ENCODE measurements around the gene PRKN.
"Not testable (repeated sequence)": the region's sequence is repeated elsewhere in the genome, so short reads cannot be mapped to it uniquely, and the experiment has no call there.

The PRKN gene

GRCh38 chr6:162404951-162405350 lies 322.6 kb downstream of the PRKN start:
- no peaks in the 10 kb centered on the region for H3K36me3 ChIP-seq (ENCODE audit: insufficient read depth)
- H3K27me3 ChIP-seq (ENCODE audit: insufficient read depth, low read depth) = no peaks in the 10 kb centered on the region
- H2AFZ ChIP-seq (ENCODE audit: low read depth) = no peak overlapping the region
- H3K4me1 ChIP-seq (ENCODE audit: low read depth, poor library complexity, severe bottlenecking) = no peaks in the 10 kb centered on the region
- H3K4me2 ChIP-seq = no peak overlapping the region
- H3K4me3 ChIP-seq (IDR thresholded peaks at IDR 0.05; ENCODE audit: insufficient read depth, low read depth, low read length) = no peak overlapping the region
- TF ChIP-seq, protein P1, sequence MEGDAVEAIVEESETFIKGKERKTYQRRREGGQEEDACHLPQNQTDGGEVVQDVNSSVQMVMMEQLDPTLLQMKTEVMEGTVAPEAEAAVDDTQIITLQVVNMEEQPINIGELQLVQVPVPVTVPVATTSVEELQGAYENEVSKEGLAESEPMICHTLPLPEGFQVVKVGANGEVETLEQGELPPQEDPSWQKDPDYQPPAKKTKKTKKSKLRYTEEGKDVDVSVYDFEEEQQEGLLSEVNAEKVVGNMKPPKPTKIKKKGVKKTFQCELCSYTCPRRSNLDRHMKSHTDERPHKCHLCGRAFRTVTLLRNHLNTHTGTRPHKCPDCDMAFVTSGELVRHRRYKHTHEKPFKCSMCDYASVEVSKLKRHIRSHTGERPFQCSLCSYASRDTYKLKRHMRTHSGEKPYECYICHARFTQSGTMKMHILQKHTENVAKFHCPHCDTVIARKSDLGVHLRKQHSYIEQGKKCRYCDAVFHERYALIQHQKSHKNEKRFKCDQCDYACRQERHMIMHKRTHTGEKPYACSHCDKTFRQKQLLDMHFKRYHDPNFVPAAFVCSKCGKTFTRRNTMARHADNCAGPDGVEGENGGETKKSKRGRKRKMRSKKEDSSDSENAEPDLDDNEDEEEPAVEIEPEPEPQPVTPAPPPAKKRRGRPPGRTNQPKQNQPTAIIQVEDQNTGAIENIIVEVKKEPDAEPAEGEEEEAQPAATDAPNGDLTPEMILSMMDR (conservative IDR thresholded peaks at IDR 0.05; ENCODE audit: low read depth, low read length) = no peak
- H3K9ac ChIP-seq = no peak overlapping the region
- H3K79me2 ChIP-seq (ENCODE audit: insufficient read depth, low read depth) = no peaks in the 10 kb centered on the region
- H3K27ac ChIP-seq = no peak overlapping the region
- no peaks in the 10 kb centered on the region for H4K20me1 ChIP-seq (ENCODE audit: insufficient read depth)

- H3K4me2 ChIP-seq = no peak overlapping the region
- H3K9ac ChIP-seq = no peak overlapping the region
- H3K4me1 ChIP-seq (ENCODE audit: low read depth, poor library complexity, severe bottlenecking) = no peaks in the 10 kb centered on the region
- no peaks in the 10 kb centered on the region for H3K27me3 ChIP-seq (ENCODE audit: insufficient read depth, low read depth)
- H3K4me3 ChIP-seq (IDR thresholded peaks at IDR 0.05; ENCODE audit: insufficient read depth, low read depth, low read length) = no peak overlapping the region
- no peak overlapping the region for H3K27ac ChIP-seq
- TF ChIP-seq, protein P1 (conservative IDR thresholded peaks at IDR 0.05; ENCODE audit: low read depth, low read length) = no peak
- H3K79me2 ChIP-seq (ENCODE audit: insufficient read depth, low read depth) = no peaks in the 10 kb centered on the region
- no peaks in the 10 kb centered on the region for H3K36me3 ChIP-seq (ENCODE audit: insufficient read depth)
- no peak overlapping the region for H2AFZ ChIP-seq (ENCODE audit: low read depth)
- H4K20me1 ChIP-seq (ENCODE audit: insufficient read depth) = no peaks in the 10 kb centered on the region
These were observed 324.5 kb downstream of the PRKN start for GRCh38 chr6:162403031-162403430.

GRCh38 chr6:162395181-162395580 lies 332.4 kb downstream of the PRKN start:
- no peaks in the 10 kb centered on the region for H3K79me2 ChIP-seq (ENCODE audit: insufficient read depth, low read depth)
- no peaks in the 10 kb centered on the region for H3K4me1 ChIP-seq (ENCODE audit: low read depth, poor library complexity, severe bottlenecking)
- no peak overlapping the region for H3K4me2 ChIP-seq
- no peaks in the 10 kb centered on the region for H3K36me3 ChIP-seq (ENCODE audit: insufficient read depth)
- TF ChIP-seq, protein P1 (conservative IDR thresholded peaks at IDR 0.05; ENCODE audit: low read depth, low read length) = no peak
- H3K27ac ChIP-seq = no peak overlapping the region
- no peaks in the 10 kb centered on the region for H3K27me3 ChIP-seq (ENCODE audit: insufficient read depth, low read depth)
- H3K9ac ChIP-seq = no peak overlapping the region
- no peak overlapping the region for H3K4me3 ChIP-seq (IDR thresholded peaks at IDR 0.05; ENCODE audit: insufficient read depth, low read depth, low read length)
- no peak overlapping the region for H2AFZ ChIP-seq (ENCODE audit: low read depth)
- H4K20me1 ChIP-seq (ENCODE audit: insufficient read depth) = no peaks in the 10 kb centered on the region

- not testable (repeated sequence) for H4K20me1 ChIP-seq (ENCODE audit: insufficient read depth); H3K4me2 ChIP-seq; H3K4me3 ChIP-seq (IDR thresholded peaks at IDR 0.05; ENCODE audit: insufficient read depth, low read depth, low read length); H3K9ac ChIP-seq; H3K36me3 ChIP-seq (ENCODE audit: insufficient read depth); H3K27ac ChIP-seq; H3K4me1 ChIP-seq (ENCODE audit: low read depth, poor library complexity, severe bottlenecking); H2AFZ ChIP-seq (ENCODE audit: low read depth); H3K27me3 ChIP-seq (ENCODE audit: insufficient read depth, low read depth); H3K79me2 ChIP-seq (ENCODE audit: insufficient read depth, low read depth)
These were observed 336.4 kb downstream of the PRKN start for GRCh38 chr6:162390961-162391811.
